Sigmoid colon (tissue), 4 donors: Measurements from ENCODE around the gene CACNA1A.

Source experiments
- CTCF ChIP-seq, 4 experiments: fragments of 450-650 bp in 3 of 4; fragments of 200-600 bp in 1 of 4; IDR thresholded peaks; one replicate each; pipeline ENCODE4 v1.5.1; 2016 to 2019; ENCODE audit warnings: antibody characterized with exemption in 4 of 4, mild to moderate bottlenecking in 3 of 4, moderate library complexity in 2 of 4
- EP300 ChIP-seq, 4 donors: sonication (generic); formaldehyde crosslinking; IDR thresholded peaks; one replicate each; pipeline ENCODE4 v1.6.1; 2017; ENCODE audit warnings: antibody characterized with exemption in 4 of 4
- POLR2AphosphoS5 ChIP-seq, 4 donors: sonication (generic); formaldehyde crosslinking; IDR thresholded peaks; one replicate each; pipeline ENCODE4 v1.6.1; 2017; ENCODE audit warnings: antibody characterized with exemption in 4 of 4

GRCh38 chr19:13420780-13421179 is 85.5 kb downstream of the CACNA1A start:
- TF ChIP-seq POLR2AphosphoS5 (IDR thresholded peaks at IDR 0.05): no peak
- no peak for TF ChIP-seq CTCF (IDR thresholded peaks at IDR 0.05)
- TF ChIP-seq EP300 (IDR thresholded peaks at IDR 0.05): no peak
